SU-DHL-6 (cell line): Measurements from ENCODE around the gene ARHGAP30.
"Not testable (repeated sequence)": the region's sequence is repeated elsewhere in the genome, so short reads cannot be mapped to it uniquely, and the experiment has no call there.

ENCODE experiments used
- CTCF ChIP-seq: fragments of 200-600 bp; sonication (generic); IDR thresholded peaks from one replicate; pipeline ENCODE4 v1.5.1; 2017; ENCODE audit warnings: antibody characterized with exemption, mild to moderate bottlenecking, low read length, moderate library complexity; ENCODE audit not compliant: insufficient read depth, poor library complexity, severe bottlenecking
- EZH2phosphoT487 ChIP-seq: fragments of 200-600 bp; sonication (generic), shearing (Covaris generic); conservative IDR thresholded peaks from 2 replicates; pipeline ENCODE4 v1.6.1; 2018; ENCODE audit warnings: mild to moderate bottlenecking, antibody characterized with exemption, low read length, moderate library complexity, mixed read lengths

GRCh38 chr1:161065681-161066080 is 4.0 kb downstream of the ARHGAP30 start:
- not testable (repeated sequence) for TF ChIP-seq CTCF, EZH2phosphoT487
